WTC11 (cell line): ENCODE results near the gene ALMS1.

Source experiments
- CBFB ChIP-seq: sonication (generic); formaldehyde crosslinking; IDR thresholded peaks from 2 replicates; pipeline ENCODE4 v1.8.1; 2022; ENCODE audit warnings: mild to moderate bottlenecking, low read depth, missing genetic modification reagents
- CREM ChIP-seq: sonication (generic); formaldehyde crosslinking; IDR thresholded peaks from 2 replicates; pipeline ENCODE4 v1.8.1; 2022; ENCODE audit warnings: mild to moderate bottlenecking, missing genetic modification reagents, moderate library complexity
- MAX ChIP-seq: sonication (generic); formaldehyde crosslinking; IDR thresholded peaks from 2 replicates; pipeline ENCODE4 v1.8.0; 2022; ENCODE audit warnings: mild to moderate bottlenecking, missing genetic modification reagents
- SP1 ChIP-seq: sonication (generic); formaldehyde crosslinking; conservative IDR thresholded peaks from 2 replicates; pipeline ENCODE4 v1.8.1; 2022; ENCODE audit warnings: missing genetic modification reagents
- USF1 ChIP-seq: sonication (generic); formaldehyde crosslinking; IDR thresholded peaks from 2 replicates; pipeline ENCODE4 v1.8.0; 2022; ENCODE audit warnings: mild to moderate bottlenecking, missing genetic modification reagents
- ZNF423 ChIP-seq: fragments of 250-450 bp; sonication (Bioruptor Pico); IDR thresholded peaks from 2 replicates; pipeline ENCODE4 v2.1.2; 2022; ENCODE audit warnings: mild to moderate bottlenecking, moderate library complexity
- TF ChIP-seq, protein P1 (sequence below): fragments of 200-600 bp; IDR thresholded peaks from 2 replicates; pipeline ENCODE4 v1.8.0; 2022; ENCODE audit warnings: antibody characterized with exemption
- TF ChIP-seq, protein P2 (sequence below): sonication (generic); formaldehyde crosslinking; IDR thresholded peaks from 2 replicates; pipeline ENCODE4 v1.8.1; 2023; ENCODE audit warnings: mild to moderate bottlenecking, missing genetic modification reagents, moderate library complexity
- TF ChIP-seq, protein P3 (sequence below): sonication (generic); formaldehyde crosslinking; IDR thresholded peaks from 2 replicates; pipeline ENCODE4 v1.8.1; 2023; ENCODE audit warnings: mild to moderate bottlenecking, missing genetic modification reagents
- TF ChIP-seq, protein P4 (sequence below): sonication (generic); formaldehyde crosslinking; IDR thresholded peaks from 2 replicates; pipeline ENCODE4 v1.8.1; 2023; ENCODE audit warnings: mild to moderate bottlenecking, missing genetic modification reagents, borderline replicate concordance

GRCh38 chr2:73457982-73458381 lies 72.3 kb downstream of the ALMS1 start:
- TF ChIP-seq, protein P1, sequence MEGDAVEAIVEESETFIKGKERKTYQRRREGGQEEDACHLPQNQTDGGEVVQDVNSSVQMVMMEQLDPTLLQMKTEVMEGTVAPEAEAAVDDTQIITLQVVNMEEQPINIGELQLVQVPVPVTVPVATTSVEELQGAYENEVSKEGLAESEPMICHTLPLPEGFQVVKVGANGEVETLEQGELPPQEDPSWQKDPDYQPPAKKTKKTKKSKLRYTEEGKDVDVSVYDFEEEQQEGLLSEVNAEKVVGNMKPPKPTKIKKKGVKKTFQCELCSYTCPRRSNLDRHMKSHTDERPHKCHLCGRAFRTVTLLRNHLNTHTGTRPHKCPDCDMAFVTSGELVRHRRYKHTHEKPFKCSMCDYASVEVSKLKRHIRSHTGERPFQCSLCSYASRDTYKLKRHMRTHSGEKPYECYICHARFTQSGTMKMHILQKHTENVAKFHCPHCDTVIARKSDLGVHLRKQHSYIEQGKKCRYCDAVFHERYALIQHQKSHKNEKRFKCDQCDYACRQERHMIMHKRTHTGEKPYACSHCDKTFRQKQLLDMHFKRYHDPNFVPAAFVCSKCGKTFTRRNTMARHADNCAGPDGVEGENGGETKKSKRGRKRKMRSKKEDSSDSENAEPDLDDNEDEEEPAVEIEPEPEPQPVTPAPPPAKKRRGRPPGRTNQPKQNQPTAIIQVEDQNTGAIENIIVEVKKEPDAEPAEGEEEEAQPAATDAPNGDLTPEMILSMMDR = no peak
- no peak for TF ChIP-seq CBFB (CRISPR knock-in tag)
- TF ChIP-seq, protein P2, sequence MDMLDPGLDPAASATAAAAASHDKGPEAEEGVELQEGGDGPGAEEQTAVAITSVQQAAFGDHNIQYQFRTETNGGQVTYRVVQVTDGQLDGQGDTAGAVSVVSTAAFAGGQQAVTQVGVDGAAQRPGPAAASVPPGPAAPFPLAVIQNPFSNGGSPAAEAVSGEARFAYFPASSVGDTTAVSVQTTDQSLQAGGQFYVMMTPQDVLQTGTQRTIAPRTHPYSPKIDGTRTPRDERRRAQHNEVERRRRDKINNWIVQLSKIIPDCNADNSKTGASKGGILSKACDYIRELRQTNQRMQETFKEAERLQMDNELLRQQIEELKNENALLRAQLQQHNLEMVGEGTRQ (CRISPR knock-in tag) = no peak
- TF ChIP-seq, protein P3, sequence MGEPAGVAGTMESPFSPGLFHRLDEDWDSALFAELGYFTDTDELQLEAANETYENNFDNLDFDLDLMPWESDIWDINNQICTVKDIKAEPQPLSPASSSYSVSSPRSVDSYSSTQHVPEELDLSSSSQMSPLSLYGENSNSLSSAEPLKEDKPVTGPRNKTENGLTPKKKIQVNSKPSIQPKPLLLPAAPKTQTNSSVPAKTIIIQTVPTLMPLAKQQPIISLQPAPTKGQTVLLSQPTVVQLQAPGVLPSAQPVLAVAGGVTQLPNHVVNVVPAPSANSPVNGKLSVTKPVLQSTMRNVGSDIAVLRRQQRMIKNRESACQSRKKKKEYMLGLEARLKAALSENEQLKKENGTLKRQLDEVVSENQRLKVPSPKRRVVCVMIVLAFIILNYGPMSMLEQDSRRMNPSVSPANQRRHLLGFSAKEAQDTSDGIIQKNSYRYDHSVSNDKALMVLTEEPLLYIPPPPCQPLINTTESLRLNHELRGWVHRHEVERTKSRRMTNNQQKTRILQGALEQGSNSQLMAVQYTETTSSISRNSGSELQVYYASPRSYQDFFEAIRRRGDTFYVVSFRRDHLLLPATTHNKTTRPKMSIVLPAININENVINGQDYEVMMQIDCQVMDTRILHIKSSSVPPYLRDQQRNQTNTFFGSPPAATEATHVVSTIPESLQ (CRISPR knock-in tag) = no peak
- TF ChIP-seq, protein P4, sequence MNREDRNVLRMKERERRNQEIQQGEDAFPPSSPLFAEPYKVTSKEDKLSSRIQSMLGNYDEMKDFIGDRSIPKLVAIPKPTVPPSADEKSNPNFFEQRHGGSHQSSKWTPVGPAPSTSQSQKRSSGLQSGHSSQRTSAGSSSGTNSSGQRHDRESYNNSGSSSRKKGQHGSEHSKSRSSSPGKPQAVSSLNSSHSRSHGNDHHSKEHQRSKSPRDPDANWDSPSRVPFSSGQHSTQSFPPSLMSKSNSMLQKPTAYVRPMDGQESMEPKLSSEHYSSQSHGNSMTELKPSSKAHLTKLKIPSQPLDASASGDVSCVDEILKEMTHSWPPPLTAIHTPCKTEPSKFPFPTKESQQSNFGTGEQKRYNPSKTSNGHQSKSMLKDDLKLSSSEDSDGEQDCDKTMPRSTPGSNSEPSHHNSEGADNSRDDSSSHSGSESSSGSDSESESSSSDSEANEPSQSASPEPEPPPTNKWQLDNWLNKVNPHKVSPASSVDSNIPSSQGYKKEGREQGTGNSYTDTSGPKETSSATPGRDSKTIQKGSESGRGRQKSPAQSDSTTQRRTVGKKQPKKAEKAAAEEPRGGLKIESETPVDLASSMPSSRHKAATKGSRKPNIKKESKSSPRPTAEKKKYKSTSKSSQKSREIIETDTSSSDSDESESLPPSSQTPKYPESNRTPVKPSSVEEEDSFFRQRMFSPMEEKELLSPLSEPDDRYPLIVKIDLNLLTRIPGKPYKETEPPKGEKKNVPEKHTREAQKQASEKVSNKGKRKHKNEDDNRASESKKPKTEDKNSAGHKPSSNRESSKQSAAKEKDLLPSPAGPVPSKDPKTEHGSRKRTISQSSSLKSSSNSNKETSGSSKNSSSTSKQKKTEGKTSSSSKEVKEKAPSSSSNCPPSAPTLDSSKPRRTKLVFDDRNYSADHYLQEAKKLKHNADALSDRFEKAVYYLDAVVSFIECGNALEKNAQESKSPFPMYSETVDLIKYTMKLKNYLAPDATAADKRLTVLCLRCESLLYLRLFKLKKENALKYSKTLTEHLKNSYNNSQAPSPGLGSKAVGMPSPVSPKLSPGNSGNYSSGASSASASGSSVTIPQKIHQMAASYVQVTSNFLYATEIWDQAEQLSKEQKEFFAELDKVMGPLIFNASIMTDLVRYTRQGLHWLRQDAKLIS = no peak
- no peak for TF ChIP-seq SP1 (CRISPR knock-in tag)
- no peak for TF ChIP-seq USF1 (CRISPR knock-in tag)
- no peak for TF ChIP-seq CREM (CRISPR knock-in tag)
- no peak for TF ChIP-seq MAX (CRISPR knock-in tag)
- TF ChIP-seq ZNF423 (CRISPR knock-in tag) = no peak
